IMR-90 (cell line): Measurements from ENCODE around the gene RAP1GAP2. TPM values are rescaled to one million over a fixed set of nuclear protein-coding genes. Genes with fewer than 3 reads are reported as not detected.

Source experiments
- ATAC-seq: fragments of 200-7000 bp; cut with Tn5 transposase; 2 replicates; pipeline ENCODE4 v1.9.1; 2020; ENCODE audit warnings: low read depth, mild to moderate bottlenecking, moderate library complexity
- BruUV-seq: library from RNA; stranded (reverse); fragments of 400-500 nt; replicated peaks from 2 replicates; lab custom pipeline; 2021; lab: Mats Ljungman, UMichigan
- CTCF ChIA-PET: fragments of 300-600 bp; formaldehyde crosslinking; extraction: SDS; loops from one replicate; lab custom pipeline; 2021; ENCODE audit warnings: antibody characterized with exemption; lab: Yijun Ruan, JAX
- POLR2A ChIA-PET: fragments of 300-600 bp; sonication (Branson Sonifier 250); formaldehyde crosslinking; loops from one replicate; lab custom pipeline; 2022; ENCODE audit warnings: antibody characterized with exemption; ENCODE audit not compliant: unreplicated experiment; lab: Charles Lee
- DNase-seq: peaks from one replicate; pipeline ENCODE4 v3.0.0; 2013
- H2AFZ ChIP-seq: replicated peaks from 2 replicates; pipeline ENCODE3; 2013; ENCODE audit warnings: low read length, mild to moderate bottlenecking; ENCODE audit not compliant: poor library complexity
- H2AK5ac ChIP-seq: 2 replicates; pipeline ENCODE4 v1.6.1; 2013; ENCODE audit warnings: low read depth, low read length, inconsistent platforms
- H2AK9ac ChIP-seq: replicated peaks from 2 replicates; pipeline ENCODE3; 2013; ENCODE audit warnings: mild to moderate bottlenecking, low read depth, low read length, moderate library complexity; ENCODE audit not compliant: poor library complexity
- H2BK120ac ChIP-seq: 2 replicates; pipeline ENCODE4 v1.6.1; 2013; ENCODE audit warnings: low read depth, low read length, inconsistent platforms
- H2BK15ac ChIP-seq: 3 replicates; pipeline ENCODE4 v1.6.1; 2013; ENCODE audit warnings: low read depth, low read length, inconsistent platforms
- H2BK20ac ChIP-seq: 2 replicates; pipeline ENCODE4 v1.6.1; 2013; ENCODE audit warnings: low read depth, mild to moderate bottlenecking, inconsistent platforms, low read length, moderate library complexity
- H2BK5ac ChIP-seq: 2 replicates; pipeline ENCODE4 v1.6.1; 2013; ENCODE audit warnings: mild to moderate bottlenecking, low read depth, low read length, inconsistent platforms; ENCODE audit not compliant: poor library complexity, severe bottlenecking
- H3K14ac ChIP-seq: replicated peaks from 2 replicates; pipeline ENCODE4 v1.6.1; 2013; ENCODE audit warnings: low read depth, low read length, inconsistent platforms
- H3K18ac ChIP-seq: 2 replicates; pipeline ENCODE4 v1.6.1; 2013; ENCODE audit warnings: low read depth, low read length, control low read depth
- H3K23ac ChIP-seq: 2 replicates; pipeline ENCODE4 v1.6.1; 2013; ENCODE audit warnings: low read depth, low read length, inconsistent platforms
- H3K27ac ChIP-seq: 2 replicates; pipeline ENCODE4 v1.5.1; 2013; ENCODE audit warnings: mild to moderate bottlenecking, control low read depth, low read length; ENCODE audit not compliant: insufficient read depth
- H3K27me3 ChIP-seq: 2 replicates; pipeline ENCODE4 v1.6.1; 2013; ENCODE audit warnings: low read length; ENCODE audit not compliant: control insufficient read depth, insufficient read depth
- H3K36me3 ChIP-seq: 2 replicates; pipeline ENCODE4 v1.6.1; 2013; ENCODE audit warnings: low read length, mixed read lengths; ENCODE audit not compliant: control insufficient read depth, insufficient read depth
- H3K4ac ChIP-seq: 2 replicates; pipeline ENCODE4 v1.6.1; 2013; ENCODE audit warnings: low read depth, low read length, inconsistent platforms
- H3K4me1 ChIP-seq: 2 replicates; pipeline ENCODE4 v1.6.1; 2013; ENCODE audit warnings: low read length, mixed read lengths; ENCODE audit not compliant: control insufficient read depth, insufficient read depth
- H3K4me2 ChIP-seq: 2 replicates; pipeline ENCODE4 v1.6.1; 2013; ENCODE audit warnings: low read depth, mild to moderate bottlenecking, control low read depth, low read length, moderate library complexity
- H3K4me3 ChIP-seq: 2 replicates; pipeline ENCODE4 v1.5.1; 2013; ENCODE audit warnings: low read depth, mild to moderate bottlenecking, control low read depth, low read length, moderate library complexity; ENCODE audit not compliant: insufficient read depth
- H3K56ac ChIP-seq: 2 replicates; pipeline ENCODE4 v1.6.1; 2013; ENCODE audit warnings: low read length, inconsistent platforms; ENCODE audit not compliant: insufficient read depth; ENCODE audit errors: extremely low read depth
- H3K79me1 ChIP-seq, 2 experiments: 2 replicates each; pipeline ENCODE4 v1.6.1; 2013; ENCODE audit warnings: low read length in 2 of 2, inconsistent platforms in 1 of 2, low read depth in 1 of 2
- H3K9ac ChIP-seq: 2 replicates; pipeline ENCODE4 v1.6.1; 2013; ENCODE audit warnings: low read depth, low read length, control low read depth
- H3K9me1 ChIP-seq: 2 replicates; pipeline ENCODE4 v1.6.1; 2013; ENCODE audit warnings: low read length, inconsistent platforms; ENCODE audit not compliant: insufficient read depth
- H3K9me3 ChIP-seq: 2 replicates; pipeline ENCODE4 v1.6.1; 2013; ENCODE audit warnings: low read length; ENCODE audit not compliant: control insufficient read depth, insufficient read depth
- H4K20me1 ChIP-seq: 2 replicates; pipeline ENCODE4 v1.6.1; 2013; ENCODE audit warnings: low read length, inconsistent platforms; ENCODE audit not compliant: insufficient read depth
- H4K5ac ChIP-seq: 2 replicates; pipeline ENCODE4 v1.6.1; 2013; ENCODE audit warnings: mild to moderate bottlenecking, low read depth, low read length, control low read depth
- H4K8ac ChIP-seq, 2 experiments: 2 replicates each; pipeline ENCODE4 v1.6.1; 2013; ENCODE audit warnings: low read depth in 2 of 2, low read length in 2 of 2, control low read depth in 1 of 2, inconsistent platforms in 1 of 2
- H4K91ac ChIP-seq: 2 replicates; pipeline ENCODE4 v1.6.1; 2013; ENCODE audit warnings: low read depth, low read length, inconsistent platforms; ENCODE audit not compliant: insufficient read depth
- CEBPB ChIP-seq: IDR thresholded peaks from 2 replicates; pipeline ENCODE4 v1.6.1; 2012; ENCODE audit warnings: low read depth, low read length, improper control_type of control experiment
- CHD1 ChIP-seq: IDR thresholded peaks from 2 replicates; pipeline ENCODE4 v1.6.1; 2012; ENCODE audit warnings: low read depth, low read length, improper control_type of control experiment
- MAZ ChIP-seq: IDR thresholded peaks from 2 replicates; pipeline ENCODE4 v1.6.1; 2012; ENCODE audit warnings: low read depth, mild to moderate bottlenecking, low read length, improper control_type of control experiment, moderate library complexity, borderline replicate concordance
- MXI1 ChIP-seq: IDR thresholded peaks from 2 replicates; pipeline ENCODE4 v1.6.1; 2012; ENCODE audit warnings: low read depth, mild to moderate bottlenecking, low read length, moderate library complexity, borderline replicate concordance
- NFE2L2 ChIP-seq: fragments of 150-350 bp; IDR thresholded peaks from 2 replicates; pipeline ENCODE4 v1.6.1; 2016; ENCODE audit warnings: low read depth, mild to moderate bottlenecking, low read length
- RAD21 ChIP-seq: IDR thresholded peaks from 2 replicates; pipeline ENCODE4 v1.6.1; 2012; ENCODE audit warnings: low read length, improper control_type of control experiment
- RFX5 ChIP-seq: IDR thresholded peaks from 2 replicates; pipeline ENCODE4 v1.8.0; 2012; ENCODE audit warnings: low read depth, mild to moderate bottlenecking, low read length, moderate library complexity
- SMC3 ChIP-seq: fragments of 150-350 bp; IDR thresholded peaks from 2 replicates; pipeline ENCODE4 v1.6.1; 2016; ENCODE audit warnings: low read depth, mild to moderate bottlenecking, antibody characterized with exemption, low read length, moderate library complexity
- WGBS, 2 experiments: methylation state at CpG; one replicate each; pipeline versions ENCODE4 v1.1.5 to v1.1.7; 2013; ENCODE audit warnings: missing lambda C conversion rate in 2 of 2; ENCODE audit not compliant: insufficient read length in 1 of 2; ENCODE audit errors: extremely low coverage in 2 of 2; 5-methylcytosine and 5-hydroxymethylcytosine counted together
- dilution Hi-C: fragments of 300-500 bp; cut with HindIII; formaldehyde crosslinking; loops from one replicate; pipeline ENCODE4 v1.14.3; 2018; ENCODE audit warnings: low sequenced_read_pairs; ENCODE audit not compliant: unreplicated experiment
- in situ Hi-C: fragments of 300-500 bp; cut with MboI; formaldehyde crosslinking; loops from 3 replicates; pipeline ENCODE4 v1.14.3; 2019; ENCODE audit warnings: low sequenced_read_pairs, inconsistent platforms, mixed read lengths
- intact Hi-C: fragments of 100-400 bp; cut with micrococcal nuclease; formaldehyde crosslinking; loops from 2 replicates; pipeline ENCODE4 v1.10.0; 2022
- polyA plus RNA-seq, 3 experiments: library from polyadenylated mRNA; depleted of rRNA; stranded (reverse); fragments of >200 nt; gene quantifications; 2 replicates each; pipeline ENCODE4 v1.2.3, GENCODE V29; 2012; ENCODE audit warnings: low replicate concordance in 1 of 3
- total RNA-seq: library from RNA; depleted of rRNA; stranded (reverse); fragments of >200 nt; gene quantifications from 2 replicates; pipeline ENCODE4 v1.2.3, GENCODE V29; 2012
- TF ChIP-seq, protein P1 (sequence below): fragments of 150-350 bp; IDR thresholded peaks from 2 replicates; pipeline ENCODE4 v1.6.1; 2017; ENCODE audit warnings: mild to moderate bottlenecking, antibody characterized with exemption, low read length, low read depth

The RAP1GAP2 gene
- total and polyA plus RNA-seq, 2 of the 4 experiments (the other 2 are of a cell fraction), result 5.7 to 7.5 TPM

DNA sequence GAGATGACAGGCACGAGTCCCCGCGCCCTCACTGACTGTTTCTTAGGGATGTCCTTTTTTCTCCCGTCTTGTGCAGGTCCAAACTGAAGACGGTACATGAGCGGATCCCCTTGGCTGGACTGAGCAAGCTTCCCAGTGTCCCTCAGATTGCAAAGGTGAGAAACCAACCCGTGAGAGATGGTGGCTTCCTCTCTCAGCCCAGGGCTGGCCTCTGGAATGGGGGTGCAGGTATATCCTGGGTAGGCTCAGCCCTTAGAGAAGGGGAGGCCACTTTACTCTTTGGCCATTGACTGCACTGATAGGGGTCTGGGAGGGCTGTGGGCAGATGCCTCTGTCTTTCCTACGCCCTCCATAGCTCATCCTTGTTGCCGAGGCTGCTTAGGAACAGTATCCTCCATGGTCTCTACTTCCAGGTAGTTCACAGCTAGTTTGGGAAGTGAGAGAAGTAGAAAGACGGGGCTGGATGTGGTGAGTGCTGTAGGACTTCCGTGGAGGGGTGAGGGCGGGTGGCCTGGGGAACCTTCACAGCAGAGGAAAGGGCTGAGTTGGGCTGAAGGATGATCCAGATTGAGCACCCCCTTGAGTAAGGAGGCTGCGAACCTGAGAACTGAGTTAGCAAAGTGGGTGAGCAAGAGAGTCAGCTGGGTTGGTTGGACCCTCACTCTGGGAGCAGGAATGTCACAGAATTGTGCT lies 184.1 kb downstream of the RAP1GAP2 start:
- Histone ChIP-seq H3K36me3 (no peaks in the 10 kb centered on the region), H3K9me1 (no peaks in the 10 kb centered on the region), H3K4ac (no peak overlapping the region; the same call in 1 of the 2 replicates), H2BK20ac (no peak overlapping the region), H4K5ac (no peak overlapping the region), H3K14ac (no peak overlapping the region), H4K8ac (no peak overlapping the region), H4K20me1 (no peaks in the 10 kb centered on the region), H3K18ac (no peak overlapping the region), H2BK15ac (no peak overlapping the region), H3K56ac (no peak overlapping the region), H2BK120ac (no peak overlapping the region), H4K91ac (no peak overlapping the region), H3K4me1 (peaks cover 2% of the 10 kb centered on the region; the same call in 1 of the 2 replicates), H2BK5ac (no peak overlapping the region), H3K27me3 (no peaks in the 10 kb centered on the region), H3K4me3 (no peak overlapping the region), H2AK9ac (no peak overlapping the region), H3K9ac (no peak overlapping the region), H3K79me1 (0 out of 4 replicates have a peak, but pooled peaks cover 0 to 4% of the 10 kb centered on the region in 2 experiments), H2AFZ (no peak overlapping the region), H3K23ac (no peak overlapping the region), H3K4me2 (no peak overlapping the region), H3K9me3 (no peaks in the 10 kb centered on the region), H3K27ac (no peak overlapping the region), H2AK5ac (peak overlapping the region; percentile 0; the same call in 1 of the 2 replicates)
- in situ Hi-C loops (no loop called here), dilution Hi-C loops (no loop called here), intact Hi-C loops (no loop called here)
- ATAC-seq, result no peak
- ChIA-PET POLR2A (no interaction called here), CTCF (no interaction called here)
- DNase-seq, result no peak
- no peak for TF ChIP-seq CHD1
- TF ChIP-seq MAZ, result no peak
- no peak for TF ChIP-seq RAD21
- TF ChIP-seq, protein P1, sequence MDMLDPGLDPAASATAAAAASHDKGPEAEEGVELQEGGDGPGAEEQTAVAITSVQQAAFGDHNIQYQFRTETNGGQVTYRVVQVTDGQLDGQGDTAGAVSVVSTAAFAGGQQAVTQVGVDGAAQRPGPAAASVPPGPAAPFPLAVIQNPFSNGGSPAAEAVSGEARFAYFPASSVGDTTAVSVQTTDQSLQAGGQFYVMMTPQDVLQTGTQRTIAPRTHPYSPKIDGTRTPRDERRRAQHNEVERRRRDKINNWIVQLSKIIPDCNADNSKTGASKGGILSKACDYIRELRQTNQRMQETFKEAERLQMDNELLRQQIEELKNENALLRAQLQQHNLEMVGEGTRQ, result no peak
- TF ChIP-seq SMC3, result no peak
- no peak for TF ChIP-seq CEBPB
- TF ChIP-seq RFX5, result no peak
- TF ChIP-seq MXI1, result no peak
- TF ChIP-seq NFE2L2, result no peak
- 74% methylated on average over 3 of the region's 13 CpGs; no CpG with 5 or more reads in 1 of the 2 experiments for WGBS, 2 experiments
- no TSS peak for BruUV-seq
